Measurements from ENCODE around the gene SORCS3. TPM values are rescaled to one million over a fixed set of nuclear protein-coding genes. Genes with fewer than 3 reads are reported as not detected.

The SORCS3 gene
- total and polyA plus RNA-seq, 4 donors, result 0.93 TPM; not detected in 3

DNA sequence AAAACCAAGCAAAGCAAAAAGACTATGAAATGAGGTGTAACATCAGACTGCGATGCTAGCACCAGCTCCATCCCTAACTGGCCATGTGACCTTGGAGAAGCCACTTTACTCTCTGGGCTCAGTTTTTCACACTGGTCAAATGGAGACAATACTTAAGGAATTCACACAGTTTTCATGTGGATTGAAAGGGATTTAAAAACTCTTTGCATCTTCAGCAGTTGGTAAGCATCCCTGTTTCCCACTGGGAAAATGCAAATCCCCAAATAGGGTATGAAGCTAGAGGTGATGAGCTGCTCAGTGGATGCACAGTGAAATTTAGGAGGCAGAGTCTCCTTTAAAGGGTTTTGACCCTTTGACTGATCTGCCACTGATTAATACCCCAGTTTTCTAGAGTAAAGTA is 240.7 kb downstream of the SORCS3 start:
- H3K27ac ChIP-seq (ENCODE audit: low read depth in 1 of 2, low read length in 2 of 2), result no peak overlapping the region
- peaks cover 0 to 5% (median 1%) of the 10 kb centered on the region in 4 donors for H3K27me3 ChIP-seq (ENCODE audit: control insufficient read depth in 4 of 4, insufficient read depth in 4 of 4, low read length in 3 of 4)
- 70% methylated on average over 1 of the region's 1 CpG for WGBS
- H3K36me3 ChIP-seq (ENCODE audit: control insufficient read depth in 4 of 4, insufficient read depth in 3 of 4, low read depth in 1 of 4, low read length in 3 of 4), result no peaks in the 10 kb centered on the region
- H3K9ac ChIP-seq (ENCODE audit: low read depth in 1 of 2, low read length in 2 of 2), result no peak overlapping the region
- H3K4me3 ChIP-seq (ENCODE audit: low read depth in 1 of 3, low read length in 3 of 3), result no peak overlapping the region
- TF ChIP-seq TAF1 (conservative IDR thresholded peaks at IDR 0.05) (no peak), SP1 (IDR thresholded peaks at IDR 0.05) (no peak), MAX (IDR thresholded peaks at IDR 0.05) (no peak), HNF4G (IDR thresholded peaks at IDR 0.05) (no peak), JUND (IDR thresholded peaks at IDR 0.05) (no peak), RAD21 (IDR thresholded peaks at IDR 0.05) (no peak), FOXA2 (IDR thresholded peaks at IDR 0.05) (no peak)
- TF ChIP-seq, protein P1, sequence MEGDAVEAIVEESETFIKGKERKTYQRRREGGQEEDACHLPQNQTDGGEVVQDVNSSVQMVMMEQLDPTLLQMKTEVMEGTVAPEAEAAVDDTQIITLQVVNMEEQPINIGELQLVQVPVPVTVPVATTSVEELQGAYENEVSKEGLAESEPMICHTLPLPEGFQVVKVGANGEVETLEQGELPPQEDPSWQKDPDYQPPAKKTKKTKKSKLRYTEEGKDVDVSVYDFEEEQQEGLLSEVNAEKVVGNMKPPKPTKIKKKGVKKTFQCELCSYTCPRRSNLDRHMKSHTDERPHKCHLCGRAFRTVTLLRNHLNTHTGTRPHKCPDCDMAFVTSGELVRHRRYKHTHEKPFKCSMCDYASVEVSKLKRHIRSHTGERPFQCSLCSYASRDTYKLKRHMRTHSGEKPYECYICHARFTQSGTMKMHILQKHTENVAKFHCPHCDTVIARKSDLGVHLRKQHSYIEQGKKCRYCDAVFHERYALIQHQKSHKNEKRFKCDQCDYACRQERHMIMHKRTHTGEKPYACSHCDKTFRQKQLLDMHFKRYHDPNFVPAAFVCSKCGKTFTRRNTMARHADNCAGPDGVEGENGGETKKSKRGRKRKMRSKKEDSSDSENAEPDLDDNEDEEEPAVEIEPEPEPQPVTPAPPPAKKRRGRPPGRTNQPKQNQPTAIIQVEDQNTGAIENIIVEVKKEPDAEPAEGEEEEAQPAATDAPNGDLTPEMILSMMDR (IDR thresholded peaks at IDR 0.05; ENCODE audit: low read depth, low read length, missing input control), result no peak
- TF ChIP-seq, protein P2, sequence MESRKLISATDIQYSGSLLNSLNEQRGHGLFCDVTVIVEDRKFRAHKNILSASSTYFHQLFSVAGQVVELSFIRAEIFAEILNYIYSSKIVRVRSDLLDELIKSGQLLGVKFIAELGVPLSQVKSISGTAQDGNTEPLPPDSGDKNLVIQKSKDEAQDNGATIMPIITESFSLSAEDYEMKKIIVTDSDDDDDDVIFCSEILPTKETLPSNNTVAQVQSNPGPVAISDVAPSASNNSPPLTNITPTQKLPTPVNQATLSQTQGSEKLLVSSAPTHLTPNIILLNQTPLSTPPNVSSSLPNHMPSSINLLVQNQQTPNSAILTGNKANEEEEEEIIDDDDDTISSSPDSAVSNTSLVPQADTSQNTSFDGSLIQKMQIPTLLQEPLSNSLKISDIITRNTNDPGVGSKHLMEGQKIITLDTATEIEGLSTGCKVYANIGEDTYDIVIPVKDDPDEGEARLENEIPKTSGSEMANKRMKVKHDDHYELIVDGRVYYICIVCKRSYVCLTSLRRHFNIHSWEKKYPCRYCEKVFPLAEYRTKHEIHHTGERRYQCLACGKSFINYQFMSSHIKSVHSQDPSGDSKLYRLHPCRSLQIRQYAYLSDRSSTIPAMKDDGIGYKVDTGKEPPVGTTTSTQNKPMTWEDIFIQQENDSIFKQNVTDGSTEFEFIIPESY (IDR thresholded peaks at IDR 0.05), result no peak
- TF ChIP-seq, protein P3, sequence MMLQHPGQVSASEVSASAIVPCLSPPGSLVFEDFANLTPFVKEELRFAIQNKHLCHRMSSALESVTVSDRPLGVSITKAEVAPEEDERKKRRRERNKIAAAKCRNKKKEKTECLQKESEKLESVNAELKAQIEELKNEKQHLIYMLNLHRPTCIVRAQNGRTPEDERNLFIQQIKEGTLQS (IDR thresholded peaks at IDR 0.05), result no peak
- H3K4me1 ChIP-seq (ENCODE audit: control insufficient read depth in 4 of 4, insufficient read depth in 4 of 4, low read length in 3 of 4), result no peaks in the 10 kb centered on the region
- no peaks in the 10 kb centered on the region for H3K9me3 ChIP-seq (ENCODE audit: control insufficient read depth in 4 of 4, low read length in 3 of 4)
- no peak for DNase-seq (ENCODE audit: low spot score)

GRCh38 chr10:104892879-104893617 is 252.0 kb downstream of the SORCS3 start:
- H3K27ac ChIP-seq (ENCODE audit: low read depth in 1 of 2, low read length in 2 of 2), result no peak overlapping the region
- H3K36me3 ChIP-seq (ENCODE audit: control insufficient read depth in 4 of 4, insufficient read depth in 3 of 4, low read depth in 1 of 4, low read length in 3 of 4), result no peaks in the 10 kb centered on the region
- no peak for DNase-seq (ENCODE audit: low spot score)
- WGBS, result 73% methylated on average over 5 of the region's 5 CpGs
- peaks cover 0 to 9% (median 1%) of the 10 kb centered on the region in 4 donors for H3K9me3 ChIP-seq (ENCODE audit: control insufficient read depth in 4 of 4, low read length in 3 of 4)
- H3K9ac ChIP-seq (ENCODE audit: low read depth in 1 of 2, low read length in 2 of 2), result no peak overlapping the region
- TF ChIP-seq GABPA (IDR thresholded peaks at IDR 0.05 in 1 of 2, conservative IDR thresholded peaks at IDR 0.05 in 1 of 2), result no peak
- TF ChIP-seq MAX (IDR thresholded peaks at IDR 0.05), result no peak
- no peak for TF ChIP-seq TAF1 (conservative IDR thresholded peaks at IDR 0.05)
- TF ChIP-seq, protein P2 (IDR thresholded peaks at IDR 0.05), result no peak
- TF ChIP-seq REST (IDR thresholded peaks at IDR 0.05), result no peak
- TF ChIP-seq HNF4A (conservative IDR thresholded peaks at IDR 0.05), result no peak
- no peak for TF ChIP-seq YY1 (IDR thresholded peaks at IDR 0.05)
- no peak for TF ChIP-seq FOXA2 (IDR thresholded peaks at IDR 0.05)
- no peak for TF ChIP-seq HNF4G (IDR thresholded peaks at IDR 0.05)
- no peak for TF ChIP-seq RXRA (IDR thresholded peaks at IDR 0.05)
- no peak for TF ChIP-seq EGR1 (IDR thresholded peaks at IDR 0.05; ENCODE audit: low read depth in 2 of 2)
- TF ChIP-seq, protein P1 (IDR thresholded peaks at IDR 0.05; ENCODE audit: low read depth, low read length, missing input control), result no peak
- H3K4me3 ChIP-seq (ENCODE audit: low read depth in 1 of 3, low read length in 3 of 3), result no peak overlapping the region
- no peaks in the 10 kb centered on the region for H3K27me3 ChIP-seq (ENCODE audit: control insufficient read depth in 4 of 4, insufficient read depth in 4 of 4, low read length in 3 of 4)
- H3K4me1 ChIP-seq (ENCODE audit: control insufficient read depth in 4 of 4, insufficient read depth in 4 of 4, low read length in 3 of 4), result no peaks in the 10 kb centered on the region
